Measurements from ENCODE around the gene ENG.

DNA sequence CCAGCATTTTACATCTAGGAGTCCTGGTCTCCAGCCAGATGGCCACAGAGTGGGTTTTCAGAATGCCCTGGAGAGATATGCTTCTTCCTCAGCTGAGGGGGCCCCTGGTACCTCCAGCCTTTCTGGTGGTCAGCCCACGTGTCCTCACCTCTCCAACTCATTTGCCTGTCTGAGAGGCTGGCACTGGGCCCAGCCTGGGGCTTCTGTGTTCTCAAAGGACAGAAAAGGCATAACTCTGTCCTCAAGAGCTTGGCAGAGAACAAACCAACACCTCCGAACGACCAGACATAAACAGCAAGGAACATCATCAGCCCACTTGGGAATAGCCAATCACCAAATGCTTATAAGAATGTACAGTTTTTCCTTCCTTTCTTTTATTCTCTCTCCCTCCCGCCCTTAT is 17.1 kb downstream of the ENG start:
- TF ChIP-seq, protein P1, sequence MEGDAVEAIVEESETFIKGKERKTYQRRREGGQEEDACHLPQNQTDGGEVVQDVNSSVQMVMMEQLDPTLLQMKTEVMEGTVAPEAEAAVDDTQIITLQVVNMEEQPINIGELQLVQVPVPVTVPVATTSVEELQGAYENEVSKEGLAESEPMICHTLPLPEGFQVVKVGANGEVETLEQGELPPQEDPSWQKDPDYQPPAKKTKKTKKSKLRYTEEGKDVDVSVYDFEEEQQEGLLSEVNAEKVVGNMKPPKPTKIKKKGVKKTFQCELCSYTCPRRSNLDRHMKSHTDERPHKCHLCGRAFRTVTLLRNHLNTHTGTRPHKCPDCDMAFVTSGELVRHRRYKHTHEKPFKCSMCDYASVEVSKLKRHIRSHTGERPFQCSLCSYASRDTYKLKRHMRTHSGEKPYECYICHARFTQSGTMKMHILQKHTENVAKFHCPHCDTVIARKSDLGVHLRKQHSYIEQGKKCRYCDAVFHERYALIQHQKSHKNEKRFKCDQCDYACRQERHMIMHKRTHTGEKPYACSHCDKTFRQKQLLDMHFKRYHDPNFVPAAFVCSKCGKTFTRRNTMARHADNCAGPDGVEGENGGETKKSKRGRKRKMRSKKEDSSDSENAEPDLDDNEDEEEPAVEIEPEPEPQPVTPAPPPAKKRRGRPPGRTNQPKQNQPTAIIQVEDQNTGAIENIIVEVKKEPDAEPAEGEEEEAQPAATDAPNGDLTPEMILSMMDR (IDR thresholded peaks at IDR 0.05): no peak
- TF ChIP-seq ZFX (IDR thresholded peaks at IDR 0.05; ENCODE audit: borderline replicate concordance): no peak
